ENCODE data around the gene OTUB2. TPM values are rescaled to one million over a fixed set of nuclear protein-coding genes. Genes with fewer than 3 reads are reported as not detected.

OTUB2 gene
- total RNA-seq, 2 experiments from 2014 or later, result 0.25 to 0.29 TPM

GRCh38 chr14:94031883-94032279 lies 5.7 kb downstream of the OTUB2 start:
- TF ChIP-seq CTCF (IDR thresholded peaks at IDR 0.05), result no peak
- H3K27me3 Mint-ChIP-seq, result no peaks in the 10 kb centered on the region
- H3K27ac Mint-ChIP-seq, result no peak overlapping the region
- H3K4me1 Mint-ChIP-seq (ENCODE audit: low read depth), result peaks cover 21% of the 10 kb centered on the region
- ChIA-PET POLR2A (no interaction called here), CTCF (interaction anchor here (6.2 to 6.5 kb wide), 2 partner anchors 94 to 105 kb away, joined by 65 to 115 read pairs; no protein-coding TSS in a partner anchor)
- no peaks in the 10 kb centered on the region for H3K36me3 Mint-ChIP-seq (ENCODE audit: low read depth)
- no peaks in the 10 kb centered on the region for H3K9me3 Mint-ChIP-seq
- intact Hi-C loops (cut with micrococcal nuclease), result no loop called here
- ATAC-seq (no peak), DNase-seq (no peak)
- no peak overlapping the region for H3K4me3 Mint-ChIP-seq

GRCh38 chr14:94034886-94035285 lies 8.7 kb downstream of the OTUB2 start:
- intact Hi-C loops (cut with micrococcal nuclease), result no loop called here
- ATAC-seq (no peak), DNase-seq (no peak)
- no peak overlapping the region for H3K4me3 Mint-ChIP-seq
- H3K36me3 Mint-ChIP-seq (ENCODE audit: low read depth), result no peaks in the 10 kb centered on the region
- H3K9me3 Mint-ChIP-seq, result no peaks in the 10 kb centered on the region
- CTCF ChIA-PET, result interaction anchor here (1.0 to 7.5 kb wide), 13 partner anchors 13 to 146 kb away, joined by 3 to 115 read pairs (median 22); partner anchors contain the start of genes DDX24, IFI27L1 and IFI27L2
- peaks cover 4% of the 10 kb centered on the region for H3K4me1 Mint-ChIP-seq (ENCODE audit: low read depth)
- no peak for TF ChIP-seq CTCF (IDR thresholded peaks at IDR 0.05)
- POLR2A ChIA-PET, result interaction anchor here (0.5 to 2.1 kb wide), 4 partner anchors 9 to 71 kb away, joined by 3 to 8 read pairs (median 4); no protein-coding TSS in a partner anchor
- H3K27ac Mint-ChIP-seq, result no peak overlapping the region
- no peaks in the 10 kb centered on the region for H3K27me3 Mint-ChIP-seq

- DNase-seq (peak; percentile 90), ATAC-seq (peak; percentile 100)
- no peak overlapping the region for H3K27ac Mint-ChIP-seq
- no peaks in the 10 kb centered on the region for H3K9me3 Mint-ChIP-seq
- H3K4me1 Mint-ChIP-seq (ENCODE audit: low read depth), result peaks cover 4% of the 10 kb centered on the region
- H3K27me3 Mint-ChIP-seq, result no peaks in the 10 kb centered on the region
- H3K4me3 Mint-ChIP-seq, result no peak overlapping the region
- intact Hi-C loops (cut with micrococcal nuclease), result loop anchor here (1.0 kb wide), 2 partner anchors 100 to 144 kb away; no protein-coding TSS in a partner anchor
- ChIA-PET POLR2A (interaction anchor here (0.5 to 2.1 kb wide), 4 partner anchors 8 to 90 kb away, joined by 3 to 8 read pairs (median 3); no protein-coding TSS in a partner anchor), CTCF (interaction anchor here (0.8 to 7.5 kb wide), 37 partner anchors 8 to 295 kb away, joined by 3 to 115 read pairs (median 6); partner anchors contain the start of genes DDX24, IFI27L1, IFI27L2 and OTUB2)
- TF ChIP-seq CTCF (IDR thresholded peaks at IDR 0.05), result peak; percentile 77
- no peaks in the 10 kb centered on the region for H3K36me3 Mint-ChIP-seq (ENCODE audit: low read depth)
Measured at GRCh38 chr14:94036313-94037167, 10.4 kb downstream of the OTUB2 start.

- Mint-ChIP-seq H3K27me3 (no peaks in the 10 kb centered on the region), H3K4me3 (no peak overlapping the region), H3K27ac (no peak overlapping the region), H3K9me3 (no peaks in the 10 kb centered on the region), H3K36me3 (ENCODE audit: low read depth) (no peaks in the 10 kb centered on the region), H3K4me1 (ENCODE audit: low read depth) (peaks cover 4% of the 10 kb centered on the region)
- ChIA-PET POLR2A (interaction anchor here (0.8 to 0.9 kb wide), 2 partner anchors 16 to 43 kb away, joined by 3 read pairs; partner anchors contain the start of genes DDX24 and IFI27L1), CTCF (interaction anchor here (0.9 to 7.5 kb wide), 9 partner anchors 10 to 143 kb away, joined by 3 to 72 read pairs (median 4); partner anchors contain the start of gene IFI27L2)
- no peak for TF ChIP-seq CTCF (IDR thresholded peaks at IDR 0.05)
- no peak for ATAC-seq
- intact Hi-C loops (cut with micrococcal nuclease), result no loop called here
- DNase-seq, result no peak
Measured at GRCh38 chr14:94037954-94038353, 11.8 kb downstream of the OTUB2 start.
